GM18907 (cell line): ENCODE results near the gene DIS3L2.
"Not testable (repeated sequence)": the region's sequence is repeated elsewhere in the genome, so short reads cannot be mapped to it uniquely, and the experiment has no call there.

Experiments used
- ATAC-seq: cut with Tn5 transposase; IDR thresholded peaks from one replicate; pipeline ENCODE4 v1.9.1; 2021; ENCODE audit warnings: mild to moderate bottlenecking, moderate library complexity; ENCODE audit not compliant: unreplicated experiment

DIS3L2 gene

GRCh38 chr2:232147440-232148077, 186.0 kb downstream of the DIS3L2 start:
- no peak for ATAC-seq

GRCh38 chr2:232162187-232162586, 200.7 kb downstream of the DIS3L2 start:
- ATAC-seq = no peak

GRCh38 chr2:232170396-232170795, 208.9 kb downstream of the DIS3L2 start:
- ATAC-seq = no peak

- no peak for ATAC-seq
Measured at GRCh38 chr2:232174662-232175061, 213.1 kb downstream of the DIS3L2 start.

GRCh38 chr2:232176587-232176986, 215.1 kb downstream of the DIS3L2 start:
- ATAC-seq = not testable (repeated sequence)

- ATAC-seq = no peak
Measured at GRCh38 chr2:232183279-232183678, 221.8 kb downstream of the DIS3L2 start.

GRCh38 chr2:232184346-232184745, 222.8 kb downstream of the DIS3L2 start:
- ATAC-seq = no peak

GRCh38 chr2:232190796-232191195, 229.3 kb downstream of the DIS3L2 start:
- no peak for ATAC-seq

GRCh38 chr2:232195487-232195886, 234.0 kb downstream of the DIS3L2 start:
- ATAC-seq = no peak

GRCh38 chr2:232196802-232197201, 235.3 kb downstream of the DIS3L2 start:
- ATAC-seq = no peak

GRCh38 chr2:232200195-232200594, 238.7 kb downstream of the DIS3L2 start:
- no peak for ATAC-seq

GRCh38 chr2:232203166-232203891, 241.8 kb downstream of the DIS3L2 start:
- no peak for ATAC-seq

GRCh38 chr2:232203936-232204335, 242.4 kb downstream of the DIS3L2 start:
- ATAC-seq = no peak

- ATAC-seq = no peak
Measured at GRCh38 chr2:232204457-232204931, 243.0 kb downstream of the DIS3L2 start.

GRCh38 chr2:232207174-232207573, 245.7 kb downstream of the DIS3L2 start:
- no peak for ATAC-seq

GRCh38 chr2:232210306-232210705, 248.8 kb downstream of the DIS3L2 start:
- ATAC-seq = no peak

GRCh38 chr2:232211743-232212686, 250.5 kb downstream of the DIS3L2 start:
- no peak for ATAC-seq

- ATAC-seq = no peak
Measured at GRCh38 chr2:232213176-232213575, 251.7 kb downstream of the DIS3L2 start.

- ATAC-seq = no peak
Measured at GRCh38 chr2:232214053-232214452, 252.5 kb downstream of the DIS3L2 start.

GRCh38 chr2:232216028-232216427, 254.5 kb downstream of the DIS3L2 start:
- no peak for ATAC-seq

- ATAC-seq = no peak
Measured at GRCh38 chr2:232218778-232219495, 257.4 kb downstream of the DIS3L2 start.
